Ishikawa (cell line): Measurements from ENCODE around the gene COG5.

Experiments used
- CEBPB ChIP-seq: IDR thresholded peaks from 2 replicates; pipeline ENCODE4 v1.6.1; 2012
- CREB1 ChIP-seq: IDR thresholded peaks from 2 replicates; pipeline ENCODE4 v1.6.1; 2012; ENCODE audit warnings: low read depth
- EGR1 ChIP-seq: IDR thresholded peaks from 2 replicates; pipeline ENCODE4 v1.6.1; 2012
- EP300 ChIP-seq: IDR thresholded peaks from 2 replicates; pipeline ENCODE4 v1.6.1; 2012; ENCODE audit warnings: borderline replicate concordance
- FOXM1 ChIP-seq: IDR thresholded peaks from 2 replicates; pipeline ENCODE4 v1.6.1; 2012; ENCODE audit warnings: low read depth, borderline replicate concordance
- NFIC ChIP-seq: IDR thresholded peaks from 2 replicates; pipeline ENCODE4 v1.6.1; 2012
- RAD21 ChIP-seq: IDR thresholded peaks from 2 replicates; pipeline ENCODE4 v1.6.1; 2012; ENCODE audit warnings: low read depth
- TAF1 ChIP-seq: IDR thresholded peaks from 2 replicates; pipeline ENCODE4 v1.6.1; 2012; ENCODE audit warnings: low read depth, mild to moderate bottlenecking
- TEAD4 ChIP-seq: IDR thresholded peaks from 2 replicates; pipeline ENCODE4 v1.6.1; 2012
- YY1 ChIP-seq: IDR thresholded peaks from 2 replicates; pipeline ENCODE4 v1.6.1; 2012; ENCODE audit warnings: low read depth
- TF ChIP-seq, protein P1 (sequence below): IDR thresholded peaks from 2 replicates; pipeline ENCODE4 v1.6.1; 2012
- TF ChIP-seq, protein P2 (sequence below): IDR thresholded peaks from 2 replicates; pipeline ENCODE4 v1.6.1; 2012
- TF ChIP-seq, protein P3 (sequence below): IDR thresholded peaks from 2 replicates; pipeline ENCODE4 v1.6.1; 2012; ENCODE audit warnings: low read depth, mild to moderate bottlenecking

DNA sequence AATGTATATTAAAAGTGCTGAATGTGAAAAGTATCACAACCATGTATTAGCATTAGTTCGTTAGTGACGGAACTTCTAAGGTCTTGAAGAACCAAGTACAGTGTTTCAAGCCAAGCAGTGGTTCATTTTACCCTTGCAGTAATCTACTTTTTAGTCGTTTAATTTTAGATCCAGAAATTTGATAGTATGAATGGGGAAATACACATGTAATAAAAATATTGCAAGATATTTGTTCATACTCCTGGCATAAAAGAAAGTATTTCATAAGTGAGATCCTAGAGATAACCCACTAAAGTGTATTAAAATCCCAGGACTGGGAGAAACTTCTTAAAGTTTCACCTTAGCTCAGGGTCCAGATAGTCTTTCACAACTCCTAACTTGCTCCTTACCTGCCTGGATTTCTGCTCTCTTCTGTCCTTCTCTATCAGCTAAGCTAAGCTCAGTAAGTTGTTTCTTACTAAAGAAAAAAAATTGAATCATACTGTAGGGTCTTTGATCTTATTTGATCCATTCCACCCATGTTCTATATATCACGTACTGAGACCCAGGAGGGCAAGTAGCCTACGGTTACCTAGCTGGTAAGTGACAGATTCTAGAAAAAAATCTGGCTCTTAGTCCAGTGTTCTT lies 17.8 kb upstream of the COG5 start:
- TF ChIP-seq EP300 = no peak
- TF ChIP-seq TAF1 = no peak
- no peak for TF ChIP-seq CEBPB
- TF ChIP-seq RAD21 = no peak
- no peak for TF ChIP-seq TEAD4
- no peak for TF ChIP-seq YY1
- no peak for TF ChIP-seq EGR1
- TF ChIP-seq CREB1 = no peak
- TF ChIP-seq, protein P1, sequence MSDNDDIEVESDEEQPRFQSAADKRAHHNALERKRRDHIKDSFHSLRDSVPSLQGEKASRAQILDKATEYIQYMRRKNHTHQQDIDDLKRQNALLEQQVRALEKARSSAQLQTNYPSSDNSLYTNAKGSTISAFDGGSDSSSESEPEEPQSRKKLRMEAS = no peak
- TF ChIP-seq, protein P2, sequence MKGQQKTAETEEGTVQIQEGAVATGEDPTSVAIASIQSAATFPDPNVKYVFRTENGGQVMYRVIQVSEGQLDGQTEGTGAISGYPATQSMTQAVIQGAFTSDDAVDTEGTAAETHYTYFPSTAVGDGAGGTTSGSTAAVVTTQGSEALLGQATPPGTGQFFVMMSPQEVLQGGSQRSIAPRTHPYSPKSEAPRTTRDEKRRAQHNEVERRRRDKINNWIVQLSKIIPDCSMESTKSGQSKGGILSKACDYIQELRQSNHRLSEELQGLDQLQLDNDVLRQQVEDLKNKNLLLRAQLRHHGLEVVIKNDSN = no peak
- no peak for TF ChIP-seq NFIC
- TF ChIP-seq, protein P3, sequence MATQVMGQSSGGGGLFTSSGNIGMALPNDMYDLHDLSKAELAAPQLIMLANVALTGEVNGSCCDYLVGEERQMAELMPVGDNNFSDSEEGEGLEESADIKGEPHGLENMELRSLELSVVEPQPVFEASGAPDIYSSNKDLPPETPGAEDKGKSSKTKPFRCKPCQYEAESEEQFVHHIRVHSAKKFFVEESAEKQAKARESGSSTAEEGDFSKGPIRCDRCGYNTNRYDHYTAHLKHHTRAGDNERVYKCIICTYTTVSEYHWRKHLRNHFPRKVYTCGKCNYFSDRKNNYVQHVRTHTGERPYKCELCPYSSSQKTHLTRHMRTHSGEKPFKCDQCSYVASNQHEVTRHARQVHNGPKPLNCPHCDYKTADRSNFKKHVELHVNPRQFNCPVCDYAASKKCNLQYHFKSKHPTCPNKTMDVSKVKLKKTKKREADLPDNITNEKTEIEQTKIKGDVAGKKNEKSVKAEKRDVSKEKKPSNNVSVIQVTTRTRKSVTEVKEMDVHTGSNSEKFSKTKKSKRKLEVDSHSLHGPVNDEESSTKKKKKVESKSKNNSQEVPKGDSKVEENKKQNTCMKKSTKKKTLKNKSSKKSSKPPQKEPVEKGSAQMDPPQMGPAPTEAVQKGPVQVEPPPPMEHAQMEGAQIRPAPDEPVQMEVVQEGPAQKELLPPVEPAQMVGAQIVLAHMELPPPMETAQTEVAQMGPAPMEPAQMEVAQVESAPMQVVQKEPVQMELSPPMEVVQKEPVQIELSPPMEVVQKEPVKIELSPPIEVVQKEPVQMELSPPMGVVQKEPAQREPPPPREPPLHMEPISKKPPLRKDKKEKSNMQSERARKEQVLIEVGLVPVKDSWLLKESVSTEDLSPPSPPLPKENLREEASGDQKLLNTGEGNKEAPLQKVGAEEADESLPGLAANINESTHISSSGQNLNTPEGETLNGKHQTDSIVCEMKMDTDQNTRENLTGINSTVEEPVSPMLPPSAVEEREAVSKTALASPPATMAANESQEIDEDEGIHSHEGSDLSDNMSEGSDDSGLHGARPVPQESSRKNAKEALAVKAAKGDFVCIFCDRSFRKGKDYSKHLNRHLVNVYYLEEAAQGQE = no peak
- TF ChIP-seq FOXM1 = no peak
